ENCODE measurements around the gene ALDH3A2.

The ALDH3A2 gene

GRCh38 chr17:19630035-19630434 is 18.5 kb upstream of the ALDH3A2 start:
- Histone ChIP-seq H3K27ac (ENCODE audit: low read depth in 2 of 2, low read length in 2 of 2) (no peak overlapping the region), H3K9me3 (ENCODE audit: control insufficient read depth in 2 of 2, low read length in 2 of 2) (no peaks in the 10 kb centered on the region), H3K4me1 (ENCODE audit: control insufficient read depth in 2 of 2, insufficient read depth in 2 of 2, low read length in 2 of 2) (no peaks in the 10 kb centered on the region), H3K9ac (ENCODE audit: low read depth in 1 of 2, low read length in 2 of 2) (no peak overlapping the region), H3K27me3 (ENCODE audit: control insufficient read depth in 2 of 2, insufficient read depth in 2 of 2, low read length in 2 of 2) (no peaks in the 10 kb centered on the region), H3K36me3 (ENCODE audit: control insufficient read depth in 2 of 2, insufficient read depth in 2 of 2, low read length in 2 of 2) (no peaks in the 10 kb centered on the region), H3K4me3 (ENCODE audit: low read length in 2 of 2) (no peak overlapping the region)

DNA sequence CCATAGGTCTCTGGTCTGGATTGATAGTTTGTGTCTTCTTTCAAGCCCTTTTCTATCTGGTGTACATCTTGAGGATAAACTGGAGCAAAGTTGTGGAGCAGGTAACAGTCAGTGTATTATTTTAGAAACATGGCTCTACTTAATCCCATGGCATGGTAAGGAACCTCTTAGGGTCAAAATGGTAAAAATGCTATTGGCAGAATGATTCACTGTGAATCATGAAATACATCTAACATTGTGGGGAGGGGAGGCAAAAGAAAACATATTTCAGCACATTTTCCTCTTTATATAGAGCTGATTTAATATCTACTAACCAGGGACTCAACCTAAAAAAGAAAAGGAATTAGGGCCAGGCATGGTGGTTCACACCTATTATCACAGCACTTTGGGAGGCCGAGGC is 17.9 kb upstream of the ALDH3A2 start:
- Histone ChIP-seq H3K9me3 (ENCODE audit: control insufficient read depth in 2 of 2, low read length in 2 of 2) (no peaks in the 10 kb centered on the region), H3K9ac (ENCODE audit: low read depth in 1 of 2, low read length in 2 of 2) (no peak overlapping the region), H3K4me1 (ENCODE audit: control insufficient read depth in 2 of 2, insufficient read depth in 2 of 2, low read length in 2 of 2) (no peaks in the 10 kb centered on the region), H3K27ac (ENCODE audit: low read depth in 2 of 2, low read length in 2 of 2) (no peak overlapping the region), H3K4me3 (ENCODE audit: low read length in 2 of 2) (no peak overlapping the region), H3K36me3 (ENCODE audit: control insufficient read depth in 2 of 2, insufficient read depth in 2 of 2, low read length in 2 of 2) (no peaks in the 10 kb centered on the region), H3K27me3 (ENCODE audit: control insufficient read depth in 2 of 2, insufficient read depth in 2 of 2, low read length in 2 of 2) (no peaks in the 10 kb centered on the region)

DNA sequence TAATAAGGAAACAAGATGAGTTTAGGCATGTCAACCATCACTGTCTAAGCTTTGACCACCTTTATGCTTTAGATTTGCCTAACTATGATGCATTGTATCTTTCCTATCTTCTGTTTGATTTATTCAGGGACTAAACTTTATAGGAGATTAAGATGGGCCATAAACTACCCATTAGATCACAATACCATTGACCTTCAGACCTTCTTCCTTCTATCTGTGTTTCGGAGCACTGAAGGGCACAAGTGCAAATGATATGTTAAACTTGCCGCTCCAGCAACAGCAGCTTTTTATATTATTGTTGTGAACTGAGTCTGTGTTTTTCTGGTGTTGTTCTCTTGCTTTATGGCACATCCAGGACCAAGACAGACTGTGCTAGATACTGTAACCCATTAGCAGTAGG is 16.6 kb upstream of the ALDH3A2 start:
- Histone ChIP-seq H3K4me1 (ENCODE audit: control insufficient read depth in 2 of 2, insufficient read depth in 2 of 2, low read length in 2 of 2) (no peaks in the 10 kb centered on the region), H3K9me3 (ENCODE audit: control insufficient read depth in 2 of 2, low read length in 2 of 2) (no peaks in the 10 kb centered on the region), H3K4me3 (ENCODE audit: low read length in 2 of 2) (no peak overlapping the region), H3K9ac (ENCODE audit: low read depth in 1 of 2, low read length in 2 of 2) (no peak overlapping the region), H3K27ac (ENCODE audit: low read depth in 2 of 2, low read length in 2 of 2) (no peak overlapping the region), H3K27me3 (ENCODE audit: control insufficient read depth in 2 of 2, insufficient read depth in 2 of 2, low read length in 2 of 2) (no peaks in the 10 kb centered on the region), H3K36me3 (ENCODE audit: control insufficient read depth in 2 of 2, insufficient read depth in 2 of 2, low read length in 2 of 2) (no peaks in the 10 kb centered on the region)

DNA sequence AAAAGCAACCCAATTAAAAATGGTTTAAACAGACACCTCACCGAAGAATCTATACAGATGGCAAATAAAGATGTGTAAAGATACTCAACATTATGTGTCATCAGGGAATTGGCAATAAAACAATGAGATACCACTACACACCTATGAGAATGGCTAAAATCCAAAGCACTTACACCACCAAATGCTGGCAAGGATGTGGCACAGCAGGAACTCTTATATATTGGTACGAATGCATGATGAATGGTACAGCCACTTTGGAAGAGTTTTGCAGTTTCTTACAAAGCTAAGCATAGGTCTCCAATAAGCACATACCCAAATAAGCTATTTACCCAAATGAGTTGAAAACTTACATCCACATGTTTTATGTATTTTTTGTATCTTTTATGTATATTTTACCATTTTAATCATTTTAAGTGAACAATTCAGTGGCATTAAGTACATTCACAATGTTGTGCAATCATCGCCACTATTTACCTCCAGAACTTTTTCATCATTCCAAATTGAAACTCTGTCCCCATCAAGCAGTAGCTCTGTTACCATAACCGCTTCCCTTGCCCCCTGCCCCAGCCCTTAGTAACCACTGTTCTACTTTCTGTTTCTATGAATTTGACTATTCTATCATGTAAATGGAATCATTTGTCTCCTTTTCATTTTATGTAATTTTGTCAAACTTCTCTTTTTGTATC is 6.7 kb upstream of the ALDH3A2 start:
- H3K4me1 ChIP-seq (ENCODE audit: control insufficient read depth in 2 of 2, insufficient read depth in 2 of 2, low read length in 2 of 2) = no peaks in the 10 kb centered on the region
- no peak overlapping the region for H3K9ac ChIP-seq (ENCODE audit: low read depth in 1 of 2, low read length in 2 of 2)
- H3K27ac ChIP-seq (ENCODE audit: low read depth in 2 of 2, low read length in 2 of 2) = no peak overlapping the region
- no peaks in the 10 kb centered on the region for H3K36me3 ChIP-seq (ENCODE audit: control insufficient read depth in 2 of 2, insufficient read depth in 2 of 2, low read length in 2 of 2)
- H3K4me3 ChIP-seq (ENCODE audit: low read length in 2 of 2) = no peak overlapping the region
- no peaks in the 10 kb centered on the region for H3K9me3 ChIP-seq (ENCODE audit: control insufficient read depth in 2 of 2, low read length in 2 of 2)
- no peaks in the 10 kb centered on the region for H3K27me3 ChIP-seq (ENCODE audit: control insufficient read depth in 2 of 2, insufficient read depth in 2 of 2, low read length in 2 of 2)

DNA sequence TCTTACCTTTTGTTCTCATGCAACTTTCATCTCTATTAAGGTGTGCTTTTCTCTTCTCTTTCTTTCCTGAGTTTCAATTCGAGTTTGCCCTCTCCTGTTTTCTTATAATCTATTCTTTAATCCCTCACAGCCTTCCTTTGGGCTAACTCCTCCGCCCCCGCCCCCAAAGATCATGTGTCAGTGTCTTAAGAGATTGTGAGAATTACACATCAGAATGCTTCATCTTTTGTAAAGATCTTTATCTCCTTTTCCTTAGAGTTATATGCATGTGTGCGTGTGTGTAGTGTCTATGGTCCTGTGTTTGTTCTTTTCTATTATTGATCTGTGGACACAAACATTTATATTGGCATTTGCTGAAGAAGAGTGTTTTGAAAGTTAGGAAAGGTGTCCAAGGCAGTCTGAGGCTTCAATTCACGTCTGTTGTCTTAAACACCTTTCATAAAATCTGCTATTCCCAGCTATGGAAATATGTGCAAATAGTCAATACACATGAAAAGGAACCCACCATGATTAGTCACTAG is 6.1 kb upstream of the ALDH3A2 start:
- Histone ChIP-seq H3K4me3 (ENCODE audit: low read length in 2 of 2) (no peak overlapping the region), H3K27ac (ENCODE audit: low read depth in 2 of 2, low read length in 2 of 2) (no peak overlapping the region), H3K36me3 (ENCODE audit: control insufficient read depth in 2 of 2, insufficient read depth in 2 of 2, low read length in 2 of 2) (no peaks in the 10 kb centered on the region), H3K9me3 (ENCODE audit: control insufficient read depth in 2 of 2, low read length in 2 of 2) (no peaks in the 10 kb centered on the region), H3K27me3 (ENCODE audit: control insufficient read depth in 2 of 2, insufficient read depth in 2 of 2, low read length in 2 of 2) (no peaks in the 10 kb centered on the region), H3K9ac (ENCODE audit: low read depth in 1 of 2, low read length in 2 of 2) (no peak overlapping the region), H3K4me1 (ENCODE audit: control insufficient read depth in 2 of 2, insufficient read depth in 2 of 2, low read length in 2 of 2) (peaks cover 2 to 4% of the 10 kb centered on the region in 2 donors)

DNA sequence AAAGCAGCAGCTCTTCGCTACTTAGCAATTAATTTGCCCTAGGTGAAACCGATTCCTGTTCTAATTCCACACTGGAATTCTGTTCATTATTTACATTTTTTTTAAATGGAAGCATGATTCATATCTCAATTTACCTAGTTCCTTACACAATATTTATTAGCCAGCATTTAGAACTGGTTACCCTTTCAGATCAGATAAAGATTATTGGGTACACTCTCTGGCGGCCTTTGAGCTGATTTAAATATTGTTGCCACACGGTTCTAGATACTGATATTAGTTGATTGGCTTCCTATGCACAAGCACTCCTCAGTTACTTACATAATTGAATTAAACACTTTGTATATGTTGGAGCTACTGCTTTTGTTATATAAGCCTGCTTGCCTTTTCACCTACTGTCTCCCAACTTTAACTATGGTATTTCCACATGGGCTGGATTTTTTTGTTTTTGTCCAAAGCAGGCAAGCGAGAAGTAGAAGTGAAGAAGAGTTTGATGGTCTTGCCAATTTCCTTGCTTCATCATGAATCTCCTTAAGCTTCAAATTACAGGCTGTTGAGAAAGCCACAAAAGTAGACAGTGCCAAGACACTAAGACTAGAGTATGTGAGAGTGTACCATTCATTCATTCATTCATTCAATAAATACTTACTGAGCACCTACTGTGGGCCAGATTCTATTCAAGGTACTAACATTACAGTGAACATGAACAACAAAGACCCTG is 3.9 kb upstream of the ALDH3A2 start:
- H3K4me1 ChIP-seq (ENCODE audit: control insufficient read depth in 2 of 2, insufficient read depth in 2 of 2, low read length in 2 of 2) = peaks cover 4 to 15% of the 10 kb centered on the region in 2 donors
- no peaks in the 10 kb centered on the region for H3K9me3 ChIP-seq (ENCODE audit: control insufficient read depth in 2 of 2, low read length in 2 of 2)
- H3K4me3 ChIP-seq (ENCODE audit: low read length in 2 of 2) = no peak overlapping the region
- no peaks in the 10 kb centered on the region for H3K36me3 ChIP-seq (ENCODE audit: control insufficient read depth in 2 of 2, insufficient read depth in 2 of 2, low read length in 2 of 2)
- H3K9ac ChIP-seq (ENCODE audit: low read depth in 1 of 2, low read length in 2 of 2) = no peak overlapping the region
- H3K27me3 ChIP-seq (ENCODE audit: control insufficient read depth in 2 of 2, insufficient read depth in 2 of 2, low read length in 2 of 2) = no peaks in the 10 kb centered on the region
- H3K27ac ChIP-seq (ENCODE audit: low read depth in 2 of 2, low read length in 2 of 2) = no peak overlapping the region

DNA sequence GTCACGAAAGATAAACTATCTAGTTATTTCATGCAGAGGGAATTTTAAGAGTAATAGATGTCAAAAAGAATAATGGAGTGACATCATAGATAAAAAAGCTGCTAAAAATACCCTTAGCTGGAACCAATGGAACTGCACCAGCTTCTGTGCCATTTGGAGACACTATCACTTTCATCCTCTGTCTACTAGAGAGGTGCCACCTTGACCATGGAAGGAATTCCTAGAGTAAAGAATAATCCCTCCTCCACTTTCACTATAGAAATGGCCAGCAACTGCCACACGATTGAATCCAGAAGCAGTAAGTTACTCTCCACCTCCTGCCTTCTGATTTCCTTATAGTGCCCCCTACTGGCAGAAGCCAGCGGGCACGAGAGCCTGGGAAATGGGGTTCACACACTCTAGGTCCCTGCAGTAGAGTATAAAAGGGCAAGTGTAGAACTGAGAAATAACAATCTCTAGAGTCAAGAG is 2.8 kb upstream of the ALDH3A2 start:
- H3K9ac ChIP-seq (ENCODE audit: low read depth in 1 of 2, low read length in 2 of 2) = no peak overlapping the region
- no peak overlapping the region for H3K4me3 ChIP-seq (ENCODE audit: low read length in 2 of 2)
- H3K27ac ChIP-seq (ENCODE audit: low read depth in 2 of 2, low read length in 2 of 2) = no peak overlapping the region
- H3K27me3 ChIP-seq (ENCODE audit: control insufficient read depth in 2 of 2, insufficient read depth in 2 of 2, low read length in 2 of 2) = no peaks in the 10 kb centered on the region
- peaks cover 11 to 15% of the 10 kb centered on the region in 2 donors for H3K4me1 ChIP-seq (ENCODE audit: control insufficient read depth in 2 of 2, insufficient read depth in 2 of 2, low read length in 2 of 2)
- no peaks in the 10 kb centered on the region for H3K36me3 ChIP-seq (ENCODE audit: control insufficient read depth in 2 of 2, insufficient read depth in 2 of 2, low read length in 2 of 2)
- H3K9me3 ChIP-seq (ENCODE audit: control insufficient read depth in 2 of 2, low read length in 2 of 2) = no peaks in the 10 kb centered on the region

DNA sequence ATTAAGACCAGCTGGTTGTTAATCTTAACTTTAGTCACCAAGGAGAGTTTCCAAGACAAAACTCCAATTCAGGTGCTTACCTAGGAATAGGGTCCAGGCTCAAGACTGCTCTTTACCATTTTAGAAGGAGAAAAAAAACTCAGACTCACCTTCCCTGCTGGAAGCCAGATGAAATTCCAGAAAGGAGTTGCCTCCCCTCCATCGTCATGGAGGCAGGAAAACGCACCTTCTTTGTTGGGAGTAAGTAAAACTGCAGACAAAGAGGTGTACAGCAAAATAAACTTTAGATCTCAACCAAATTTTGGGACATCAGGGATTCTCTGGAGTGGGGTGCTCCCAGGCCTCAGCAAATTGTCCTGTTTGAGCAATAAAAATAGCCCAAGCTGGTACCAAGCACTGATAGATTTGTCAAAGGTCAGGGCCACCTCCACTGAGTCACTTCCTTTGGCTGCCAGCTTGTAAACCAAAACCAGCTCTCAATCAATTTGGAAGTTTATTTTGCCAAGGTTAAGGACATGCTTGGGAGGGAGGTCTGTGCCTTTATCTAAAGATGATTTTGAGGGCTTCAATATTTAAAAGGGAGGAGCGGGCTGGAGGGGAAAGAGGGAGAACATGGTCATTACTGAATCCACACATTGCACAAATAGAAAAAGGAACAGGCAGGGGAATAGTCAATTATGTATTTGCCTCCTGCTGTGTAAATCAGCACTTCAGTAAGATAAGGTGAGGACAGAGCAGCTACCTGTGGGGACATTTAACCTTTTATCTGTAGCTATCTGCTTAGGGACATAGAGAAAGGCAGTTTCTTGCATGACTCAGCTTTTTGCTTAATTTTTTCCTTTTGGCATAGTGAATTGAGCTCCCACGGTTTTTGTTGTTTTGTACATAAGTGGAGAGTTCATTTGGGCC is 1.5 kb upstream of the ALDH3A2 start:
- H3K4me1 ChIP-seq (ENCODE audit: control insufficient read depth in 2 of 2, insufficient read depth in 2 of 2, low read length in 2 of 2) = peaks cover 11 to 21% of the 10 kb centered on the region in 2 donors

GRCh38 chr17:19647697-19648474 is 665 bp upstream of the ALDH3A2 start:
- H3K4me1 ChIP-seq (ENCODE audit: control insufficient read depth in 2 of 2, insufficient read depth in 2 of 2, low read length in 2 of 2) = peaks cover 11 to 23% of the 10 kb centered on the region in 2 donors
- H3K27me3 ChIP-seq (ENCODE audit: control insufficient read depth in 2 of 2, insufficient read depth in 2 of 2, low read length in 2 of 2) = no peaks in the 10 kb centered on the region
- peak overlapping the region; percentile 92 for H3K4me3 ChIP-seq (ENCODE audit: low read length in 2 of 2)
- H3K27ac ChIP-seq (ENCODE audit: low read depth in 2 of 2, low read length in 2 of 2) = peak overlapping the region; percentile 90 to 92
- peak overlapping the region; percentile 89 to 91 for H3K9ac ChIP-seq (ENCODE audit: low read depth in 1 of 2, low read length in 2 of 2)
- H3K9me3 ChIP-seq (ENCODE audit: control insufficient read depth in 2 of 2, low read length in 2 of 2) = no peaks in the 10 kb centered on the region
- peaks cover 0 to 2% of the 10 kb centered on the region in 2 donors for H3K36me3 ChIP-seq (ENCODE audit: control insufficient read depth in 2 of 2, insufficient read depth in 2 of 2, low read length in 2 of 2)

More for the DNA sequence above, 1.5 kb upstream of the ALDH3A2 start:
- Histone ChIP-seq H3K27ac (ENCODE audit: low read depth in 2 of 2, low read length in 2 of 2) (peak overlapping the region; percentile 90 to 92), H3K4me3 (ENCODE audit: low read length in 2 of 2) (peak overlapping the region in 1 of 2 donors; percentile 92), H3K9me3 (ENCODE audit: control insufficient read depth in 2 of 2, low read length in 2 of 2) (no peaks in the 10 kb centered on the region), H3K27me3 (ENCODE audit: control insufficient read depth in 2 of 2, insufficient read depth in 2 of 2, low read length in 2 of 2) (no peaks in the 10 kb centered on the region), H3K9ac (ENCODE audit: low read depth in 1 of 2, low read length in 2 of 2) (peak overlapping the region; percentile 89 to 91), H3K36me3 (ENCODE audit: control insufficient read depth in 2 of 2, insufficient read depth in 2 of 2, low read length in 2 of 2) (no peaks in the 10 kb centered on the region)

Data from mucosa of rectum (tissue), 2 donors.